Kidney capillary endothelial cell (primary cell): Measurements from ENCODE around the gene RCAN1.

Source experiments
- DNase-seq: peaks from one replicate; pipeline ENCODE4 v3.0.0-alpha.2; 2018; ENCODE audit warnings: low spot score

The RCAN1 gene

DNA sequence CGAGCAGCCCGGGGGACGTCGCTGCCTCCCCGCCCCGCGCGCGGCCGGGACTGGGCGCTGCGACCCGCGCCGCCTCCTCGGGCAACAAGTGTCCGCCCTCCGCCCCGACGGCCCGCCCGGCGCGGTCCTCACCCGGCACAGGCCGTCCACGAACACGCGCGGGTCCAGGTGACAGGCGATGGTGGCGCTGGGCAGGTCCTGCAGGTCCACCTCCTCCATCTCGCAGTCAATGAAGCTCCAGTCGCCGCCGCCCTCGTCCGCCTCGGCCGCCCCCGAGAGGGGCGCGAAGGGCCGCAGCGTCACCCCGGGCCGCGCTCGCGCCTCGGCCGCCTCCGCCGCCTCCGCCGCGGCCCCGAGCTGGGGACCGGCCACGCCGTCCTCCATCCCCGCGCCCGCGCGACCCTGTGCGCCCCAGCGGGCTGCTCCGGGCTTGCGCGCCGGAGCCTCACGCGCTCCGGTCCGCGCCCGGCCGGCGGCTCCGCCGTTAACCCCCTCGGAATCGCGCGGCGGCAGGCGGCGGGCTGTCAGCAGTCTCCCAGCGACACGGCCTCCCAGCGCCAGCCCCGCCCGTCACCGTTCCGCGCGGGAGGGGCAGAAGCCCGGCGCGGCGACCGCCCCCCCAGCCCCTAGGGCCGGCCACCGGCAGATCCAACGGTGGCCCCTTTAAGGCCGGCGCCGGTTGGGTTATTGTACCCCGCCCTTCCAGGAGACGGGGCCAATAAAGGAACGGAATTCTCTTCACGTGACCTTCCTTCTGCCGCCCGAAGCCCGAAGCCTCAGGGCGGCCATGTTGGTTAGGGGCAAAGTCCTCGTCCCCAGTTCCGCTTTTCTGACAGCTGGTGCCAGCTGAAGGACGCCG, at the start of gene RCAN1:
RCAN1 (minus strand) TSS at position 486 of the 859 bp plus-strand sequence; CDS start at position 384, 102 bp downstream.
- peak; percentile 87 for DNase-seq

DNA sequence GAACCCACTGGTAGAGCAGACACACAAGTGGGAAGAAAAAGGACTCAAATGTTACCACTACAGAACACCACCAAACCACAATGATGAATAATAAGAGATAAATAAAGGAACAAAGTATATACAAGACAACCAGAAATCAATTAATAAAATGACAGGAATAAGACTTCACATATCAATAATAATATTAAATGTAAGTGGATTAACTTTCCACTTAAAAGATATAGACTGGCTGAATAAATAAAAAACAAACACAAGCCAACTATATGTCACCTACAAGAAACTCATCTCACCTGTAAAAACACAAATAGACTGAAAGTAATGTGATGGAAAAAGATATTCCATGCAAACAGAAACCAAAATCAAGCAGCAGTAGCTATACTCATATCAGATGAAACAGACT, 46.9 kb upstream of the RCAN1 start:
- no peak for DNase-seq

DNA sequence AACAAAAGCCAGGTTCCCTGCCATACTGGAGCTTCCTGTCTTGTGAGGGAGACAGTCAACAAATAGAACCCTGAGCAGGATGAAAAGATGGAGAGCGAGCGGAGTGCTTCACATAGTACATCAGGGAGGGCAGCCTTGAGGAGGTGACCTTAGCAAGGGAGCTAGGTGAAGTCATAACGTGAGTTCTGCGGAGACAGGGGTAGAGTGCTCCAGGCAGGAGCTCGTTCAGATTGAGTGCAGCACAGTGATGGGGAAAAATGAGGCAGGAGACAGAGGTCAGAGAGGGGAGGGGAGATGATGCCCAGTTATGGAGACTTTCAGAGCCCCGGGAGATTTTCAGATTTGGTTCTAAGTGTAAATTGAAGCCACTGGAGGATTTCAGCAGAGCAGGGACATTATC, 38.6 kb upstream of the RCAN1 start:
- DNase-seq = no peak

DNA sequence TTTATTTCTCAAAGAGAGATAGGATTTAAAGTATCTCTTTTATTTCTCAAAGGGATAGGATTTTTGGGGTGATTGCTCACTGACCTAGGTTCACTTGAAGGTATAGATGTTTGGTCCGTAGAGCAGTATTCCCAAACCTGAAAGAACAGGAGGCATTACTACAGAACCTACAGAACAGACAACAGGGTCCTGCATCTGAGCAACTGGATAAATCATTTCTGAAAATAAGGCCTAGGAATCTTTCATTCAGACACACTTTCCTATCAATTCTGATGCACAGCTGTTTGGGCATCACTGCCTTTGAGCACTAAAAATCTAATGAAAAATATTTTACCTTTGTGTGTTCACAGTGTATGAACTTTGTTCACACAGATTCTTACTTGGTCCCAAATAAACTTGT, 36.7 kb upstream of the RCAN1 start:
- no peak for DNase-seq

DNA sequence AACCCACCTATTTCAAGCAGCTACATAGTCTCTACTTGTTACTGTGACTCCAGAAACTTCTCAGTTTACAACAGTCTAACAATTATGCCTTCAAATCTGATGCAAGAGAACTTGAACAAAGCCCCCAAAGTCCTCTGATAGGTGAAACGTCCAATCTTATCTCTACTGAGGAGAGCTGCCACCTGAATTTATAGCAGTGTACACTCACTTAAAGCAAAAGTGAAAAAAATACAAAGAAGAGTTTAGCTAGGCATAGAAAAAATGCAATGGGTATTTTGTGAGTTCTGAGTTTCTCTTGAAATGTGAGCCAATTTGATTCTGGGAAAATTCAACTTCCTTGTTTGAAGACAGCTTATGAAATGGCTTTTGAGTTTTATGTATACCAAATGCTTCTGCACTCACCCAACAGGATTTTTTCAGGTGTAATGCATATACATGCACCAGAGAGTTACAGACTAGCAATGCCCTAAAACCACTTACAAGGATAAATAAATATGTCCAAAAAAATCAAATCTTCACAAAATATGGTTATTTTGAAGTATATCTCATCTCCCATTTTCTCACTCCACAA, 36.0 kb upstream of the RCAN1 start:
- no peak for DNase-seq

DNA sequence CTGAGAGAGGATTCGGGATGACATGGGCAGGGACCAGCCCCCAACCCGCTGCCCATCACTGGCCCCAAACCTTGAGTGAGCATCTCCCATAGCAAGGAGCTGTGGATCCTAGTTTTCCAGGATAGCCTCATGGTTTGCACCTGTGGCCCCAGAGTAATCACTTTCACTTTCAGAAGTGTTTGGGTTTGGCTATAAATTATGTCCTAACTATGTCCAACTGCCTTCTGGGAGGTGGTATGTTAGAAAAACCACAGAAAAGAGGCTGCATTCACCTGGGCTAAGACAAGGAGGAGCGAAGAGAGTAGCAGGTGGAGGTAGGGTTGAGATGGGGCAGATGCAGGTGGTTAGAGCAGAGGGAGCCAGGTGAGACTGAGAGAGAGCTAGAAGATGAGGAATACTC, 34.5 kb upstream of the RCAN1 start:
- no peak for DNase-seq

DNA sequence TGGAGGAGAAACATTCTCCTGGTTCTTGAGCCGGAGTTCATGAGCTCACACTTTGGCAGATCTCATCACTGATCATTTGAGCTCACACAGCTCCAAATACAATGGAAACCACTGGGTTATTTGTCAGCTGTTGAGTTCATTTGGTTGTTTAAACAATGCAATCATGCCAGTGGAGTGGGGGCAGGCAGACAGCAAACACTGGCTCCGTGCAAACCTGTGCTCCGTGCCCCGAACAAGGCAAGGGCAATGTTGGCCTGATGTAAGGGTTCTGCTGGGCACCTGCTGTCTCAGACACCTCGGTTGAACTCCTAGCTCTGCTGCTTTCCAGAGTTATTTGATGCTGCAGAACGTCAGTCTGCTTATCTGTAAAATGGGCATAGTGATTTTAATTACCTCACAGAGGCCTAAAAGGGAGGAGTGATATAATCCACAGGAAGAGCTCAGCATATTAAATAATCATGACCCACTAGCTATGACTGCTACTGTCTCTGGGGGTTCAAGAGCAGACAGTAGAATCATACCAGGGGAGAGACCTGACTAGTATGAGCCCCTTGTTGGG, 33.9 kb upstream of the RCAN1 start:
- no peak for DNase-seq

DNA sequence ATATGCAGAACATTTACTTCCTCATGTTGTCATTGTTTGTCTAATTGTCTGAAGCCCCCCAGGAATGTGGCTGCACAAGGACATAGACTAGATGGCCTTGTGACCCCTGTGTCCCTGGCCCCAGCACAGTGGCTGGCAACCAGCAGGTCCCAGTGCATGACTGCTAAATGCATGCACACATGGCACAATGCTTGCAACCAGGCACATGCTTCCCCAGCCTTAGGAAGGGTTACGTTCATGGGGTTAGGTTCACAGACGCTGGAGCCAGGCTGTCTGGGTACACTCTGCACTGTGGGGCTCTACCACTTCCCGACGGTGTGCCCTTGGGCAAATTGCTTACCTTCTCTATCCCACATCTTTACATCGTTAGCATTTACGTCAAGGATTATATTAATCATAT, 32.6 kb upstream of the RCAN1 start:
- DNase-seq = no peak

DNA sequence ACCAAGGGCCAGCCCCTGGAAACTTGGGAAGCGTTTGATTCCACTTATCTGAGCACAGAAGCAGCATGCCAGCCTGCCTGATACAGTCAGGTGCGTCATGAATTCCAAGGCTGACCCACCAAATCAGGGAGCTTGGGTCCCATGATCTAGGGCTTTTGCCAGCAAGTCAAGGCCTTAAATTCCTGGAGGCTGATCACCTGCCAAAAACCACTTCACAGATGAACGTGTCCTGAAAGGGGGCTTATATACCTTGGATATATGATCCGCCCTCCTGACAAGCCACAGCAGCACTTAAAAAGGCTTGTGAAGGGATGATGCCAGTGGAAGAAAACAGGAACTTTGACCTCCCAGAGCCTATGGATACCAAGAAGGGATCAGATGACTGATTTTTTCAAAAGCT, 29.9 kb upstream of the RCAN1 start:
- DNase-seq = no peak

DNA sequence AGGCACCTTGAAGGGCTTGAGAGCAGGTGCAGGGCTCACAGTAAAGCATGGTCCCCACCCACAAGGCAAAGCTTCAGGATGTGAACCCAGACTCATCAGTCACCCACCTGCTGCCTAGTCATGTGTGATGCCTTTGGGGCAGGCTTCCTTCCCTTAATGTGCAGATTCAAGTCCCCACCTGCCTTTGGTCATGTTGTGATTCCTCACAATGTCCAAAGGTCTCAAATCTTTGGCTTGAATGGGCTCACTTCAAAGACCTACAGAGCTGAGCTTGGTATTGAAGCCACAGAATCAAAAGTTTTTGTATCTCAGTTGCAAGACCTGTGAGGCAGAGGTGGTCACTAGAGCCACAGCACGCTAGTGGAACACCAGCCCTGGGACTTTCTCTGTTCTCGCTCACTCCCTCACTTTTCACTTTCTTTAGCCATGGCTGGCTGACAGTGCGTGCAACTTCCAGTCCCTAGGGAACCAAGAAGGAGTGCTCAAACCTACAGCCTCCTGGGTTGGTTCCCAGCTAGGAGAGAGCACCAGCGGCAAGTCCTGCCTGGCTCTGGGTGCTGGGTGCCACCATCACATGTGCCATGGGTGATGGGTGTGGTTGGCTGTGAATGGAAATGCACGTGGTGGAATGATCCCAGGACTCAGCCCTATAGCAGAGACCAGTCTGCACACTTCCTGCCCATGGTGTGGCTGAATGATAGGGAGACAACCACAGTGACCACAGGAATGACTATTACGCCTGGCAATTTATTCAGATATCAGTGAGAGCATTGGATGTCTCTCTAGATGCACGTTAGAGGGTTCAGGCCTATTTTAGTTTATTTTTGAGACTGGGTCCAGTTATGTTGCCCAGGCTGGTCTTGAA, 27.5 kb upstream of the RCAN1 start:
- DNase-seq = no peak

DNA sequence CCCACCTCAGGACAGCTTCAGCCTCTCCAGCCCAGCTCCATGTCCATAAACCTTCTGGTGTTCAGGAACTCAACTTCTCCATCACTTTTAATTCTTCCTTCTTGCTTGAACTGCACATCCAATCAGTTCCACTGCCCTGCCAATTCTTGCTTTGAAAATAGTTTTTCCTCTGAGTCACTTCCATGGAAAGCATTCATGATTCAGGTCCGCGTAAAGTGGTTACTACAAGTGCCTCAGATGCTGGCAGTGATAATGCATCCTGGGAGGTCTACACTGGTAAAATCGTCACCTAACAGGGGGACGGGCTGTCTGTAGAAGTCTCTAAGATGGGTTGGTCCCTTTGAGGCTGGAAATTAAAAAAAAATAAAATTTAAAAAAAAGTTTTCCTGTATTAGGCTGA, 25.9 kb upstream of the RCAN1 start:
- peak; percentile 34 for DNase-seq

DNA sequence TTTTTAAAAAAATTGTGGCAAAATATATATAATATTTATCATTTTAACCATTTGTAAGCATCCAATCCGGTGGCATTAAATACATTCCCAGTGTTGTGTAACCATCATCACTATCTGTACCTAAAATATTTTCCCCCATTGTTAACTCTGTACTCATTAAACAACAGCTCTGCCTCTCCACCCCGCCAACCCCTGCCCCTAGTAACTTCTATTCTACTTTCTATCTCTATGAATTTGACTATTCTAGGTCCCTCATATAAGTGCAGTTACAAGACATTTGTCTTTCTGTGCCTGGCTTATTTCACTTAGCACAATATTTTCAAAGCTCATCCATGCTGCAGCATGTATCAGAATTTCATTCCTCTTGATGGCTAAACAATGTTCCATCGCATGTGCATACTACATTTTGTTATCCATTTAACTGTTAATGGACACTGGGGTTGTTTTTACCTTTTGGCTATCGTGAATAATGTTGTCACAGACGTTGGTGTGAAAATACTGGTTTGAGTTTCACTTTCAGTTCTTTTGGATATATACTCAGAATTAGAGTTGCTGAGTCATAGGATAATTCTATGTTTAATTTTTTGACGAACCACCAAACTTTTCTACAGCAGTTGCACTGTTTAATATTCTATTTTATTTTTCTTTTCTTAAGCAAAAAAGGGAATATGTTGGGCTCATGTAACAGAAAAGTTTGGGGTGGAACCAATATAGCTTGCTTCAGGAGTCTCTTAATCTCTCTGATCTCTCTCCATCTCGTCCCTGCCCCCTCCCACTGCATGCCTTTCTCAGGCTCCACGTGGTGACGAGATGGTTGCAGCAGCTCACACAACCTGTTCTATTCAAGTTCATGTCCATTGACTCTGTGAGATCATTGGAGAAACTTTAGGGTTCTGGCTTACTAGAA, 25.2 kb upstream of the RCAN1 start:
- no peak for DNase-seq

DNA sequence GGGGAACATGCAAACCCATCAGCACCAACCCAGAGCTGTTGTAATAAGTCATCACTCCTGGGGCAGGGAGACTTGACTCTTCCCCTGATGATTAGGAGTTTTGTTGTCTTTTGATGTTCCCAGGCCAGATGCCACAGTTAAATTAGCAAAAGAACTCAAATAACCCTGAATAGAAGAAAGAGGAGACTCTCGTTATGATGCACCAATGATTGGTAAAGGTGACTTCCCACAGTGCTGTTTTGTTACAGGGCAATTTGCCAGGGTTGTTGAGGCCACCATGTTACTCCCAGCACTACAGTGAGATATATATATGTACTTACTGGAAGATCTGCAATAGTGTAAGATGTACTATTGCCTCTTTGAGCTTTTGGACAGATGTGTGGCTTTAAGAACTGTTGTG, 24.3 kb upstream of the RCAN1 start:
- no peak for DNase-seq

DNA sequence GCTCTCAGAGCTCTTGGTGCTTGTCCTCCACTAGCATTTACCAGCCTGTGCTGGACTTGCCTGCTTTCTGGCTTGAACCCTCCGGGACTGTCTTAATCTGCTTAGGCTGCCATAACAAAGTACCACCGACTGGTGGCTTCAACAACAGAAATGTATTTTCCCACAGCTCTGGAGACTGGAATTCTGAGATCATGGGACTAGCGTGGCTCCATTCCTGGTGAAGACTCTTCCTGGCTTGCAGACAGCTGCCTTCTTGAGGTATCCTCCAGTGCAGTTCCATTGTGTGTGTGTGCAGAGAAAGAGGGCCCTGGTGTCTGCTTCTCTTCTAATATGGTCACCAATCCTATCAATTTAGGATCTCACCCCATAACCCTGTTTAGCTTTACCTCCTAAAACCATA, 22.0 kb upstream of the RCAN1 start:
- no peak for DNase-seq

DNA sequence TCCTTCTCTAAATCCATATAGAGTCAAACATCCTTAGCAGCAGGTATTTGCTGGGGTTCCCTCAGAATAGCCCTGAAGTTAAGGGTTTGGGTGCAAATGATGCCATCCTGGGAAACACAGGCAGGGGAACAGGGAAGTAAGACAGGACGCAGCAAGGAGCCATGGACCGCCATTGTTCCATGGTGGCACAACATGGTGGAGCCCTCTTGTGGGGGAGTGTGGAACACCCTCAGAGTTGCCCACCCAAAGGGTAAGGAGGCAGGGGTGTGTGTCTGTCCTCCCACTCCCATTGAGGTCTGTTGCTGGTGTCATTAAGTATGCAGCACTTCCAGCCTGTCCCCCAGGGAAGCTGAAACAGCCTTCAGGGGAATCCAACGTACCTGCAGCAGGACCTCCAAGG, 20.4 kb upstream of the RCAN1 start:
- no peak for DNase-seq

DNA sequence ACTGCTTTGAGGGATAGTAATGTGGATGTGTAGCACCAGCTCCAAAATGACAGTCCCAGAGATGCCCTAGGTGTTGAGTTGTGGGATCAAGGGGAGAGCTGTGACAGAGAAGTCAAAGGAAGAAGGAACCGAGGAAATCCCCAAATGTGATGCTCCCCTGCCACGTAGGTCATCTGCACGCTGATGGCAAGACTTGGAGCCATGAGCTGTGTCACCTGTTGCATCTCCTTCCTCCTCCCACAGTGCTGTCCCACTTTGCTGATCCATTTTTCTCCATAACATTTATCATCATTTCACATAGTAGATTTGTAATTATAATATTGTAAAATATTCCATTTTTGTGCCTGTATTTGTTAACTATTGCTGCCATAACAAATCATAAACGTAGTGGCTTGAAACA, 17.6 kb upstream of the RCAN1 start:
- DNase-seq = no peak

DNA sequence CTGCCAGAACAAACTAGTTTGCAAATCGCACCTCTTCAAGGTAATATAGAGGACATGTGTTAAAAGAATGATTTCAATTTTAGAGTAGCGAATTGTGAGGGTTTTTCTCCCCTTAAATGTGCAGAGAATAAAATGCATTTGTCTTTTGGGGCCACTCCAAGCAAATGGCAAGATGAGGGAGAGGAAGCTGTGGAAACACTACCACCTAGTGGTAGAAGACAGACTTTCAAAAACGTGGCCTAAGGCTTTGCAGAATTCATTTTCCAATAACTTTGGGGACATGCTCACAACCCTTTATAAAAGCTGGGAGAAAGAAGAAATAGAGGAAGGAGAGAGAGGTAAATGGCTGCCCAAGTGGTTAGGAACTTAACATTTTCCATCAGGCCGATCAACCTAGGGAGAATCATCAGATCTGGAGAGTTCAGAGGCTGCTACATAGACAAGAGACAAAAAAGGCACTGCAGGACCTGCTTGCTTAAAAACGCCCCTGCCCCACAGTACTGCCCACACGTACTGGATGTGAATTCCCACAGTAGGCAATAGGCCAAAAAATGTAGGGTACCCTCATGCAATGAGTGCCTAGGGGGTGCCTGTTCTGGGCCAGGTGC, 15.7 kb upstream of the RCAN1 start:
- peak; percentile 50 for DNase-seq

DNA sequence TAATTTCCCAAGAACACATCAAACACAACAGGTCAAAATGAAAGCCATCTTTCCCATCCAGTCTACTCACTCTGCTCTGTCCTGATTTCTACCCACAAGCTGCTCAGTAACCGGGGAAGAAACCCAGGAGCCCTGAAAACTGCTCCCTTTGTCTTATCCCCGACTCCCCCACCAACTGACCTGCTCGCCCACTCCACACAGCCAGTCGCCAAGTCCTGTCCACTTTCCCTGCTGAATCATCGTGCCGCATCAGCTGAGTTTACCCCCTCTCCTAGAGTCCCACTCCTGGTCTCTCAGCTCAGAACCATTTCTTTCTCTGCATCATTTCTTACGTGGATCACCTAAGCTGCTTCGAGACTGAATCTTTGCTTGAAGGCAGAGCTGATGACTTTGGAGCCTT, 11.2 kb upstream of the RCAN1 start:
- DNase-seq = no peak

DNA sequence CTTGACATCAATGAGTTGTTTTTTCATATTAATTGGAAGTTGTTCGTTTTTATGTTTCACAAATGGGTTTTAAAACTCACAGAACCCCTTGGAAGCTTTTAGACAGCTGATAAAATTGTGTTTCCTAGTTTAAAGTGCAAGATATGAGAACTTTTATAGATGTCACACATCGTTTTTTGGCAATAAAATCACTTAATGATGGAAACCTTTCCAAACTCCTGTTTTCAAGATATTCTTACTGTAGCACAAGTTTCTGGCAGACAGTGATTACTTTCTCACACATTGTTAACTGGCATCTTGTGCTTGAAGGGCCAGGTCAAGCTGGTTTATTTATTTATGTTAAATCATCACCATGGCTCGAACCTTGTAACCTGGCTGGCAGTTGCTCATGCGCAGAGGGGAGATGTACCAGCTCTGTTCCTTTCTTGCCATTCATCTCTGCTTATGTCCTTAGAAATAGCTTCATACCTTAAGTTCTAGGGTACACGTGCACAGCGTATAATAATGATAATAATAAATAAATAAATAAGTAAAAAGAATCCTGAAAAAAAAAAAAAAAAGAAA, 10.2 kb upstream of the RCAN1 start:
- DNase-seq = no peak

DNA sequence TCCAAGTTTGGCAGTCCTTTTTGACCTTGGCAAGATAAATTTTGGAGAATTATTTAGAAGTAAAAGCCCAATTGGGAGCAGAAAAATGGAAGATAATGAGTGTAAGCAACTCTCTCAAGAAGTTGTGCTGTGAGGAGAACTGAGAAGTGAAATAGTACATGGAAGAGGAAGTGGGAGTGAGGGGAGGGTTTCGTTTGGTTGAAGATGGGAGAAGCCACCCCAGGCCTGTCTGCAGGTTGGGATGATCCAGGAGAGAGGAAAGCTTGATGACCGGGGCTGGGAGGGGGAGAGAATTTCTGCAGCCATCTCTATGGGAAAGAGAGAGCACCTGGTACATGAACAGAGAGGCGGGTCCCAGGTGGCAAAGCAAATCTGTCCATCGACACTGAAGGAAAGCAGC, 8.6 kb upstream of the RCAN1 start:
- DNase-seq = no peak
